ENCODE results near the gene NKTR. TPM values are rescaled to one million over a fixed set of nuclear protein-coding genes. Genes with fewer than 3 reads are reported as not detected.

NKTR gene
- total RNA-seq, 1 donor from 2014 or later: 92.1 TPM

GRCh38 chr3:42661593-42662022 is 61.1 kb downstream of the NKTR start:
- Histone ChIP-seq H3K36me3 (peaks cover 9% of the 10 kb centered on the region), H3K9me3 (no peaks in the 10 kb centered on the region), H3K4me3 (no peak overlapping the region), H3K4me1 (peaks cover 2% of the 10 kb centered on the region), H3K27me3 (no peaks in the 10 kb centered on the region), H3K27ac (no peak overlapping the region)
- no peak for TF ChIP-seq CTCF (IDR thresholded peaks at IDR 0.05)
- ATAC-seq: no peak
- intact Hi-C loops (cut with DNase I): no loop called here
- no peak for DNase-seq

GRCh38 chr3:42662037-42662812 is 61.7 kb downstream of the NKTR start:
- Histone ChIP-seq H3K27ac (no peak overlapping the region), H3K4me1 (peaks cover 5% of the 10 kb centered on the region), H3K4me3 (no peak overlapping the region), H3K27me3 (no peaks in the 10 kb centered on the region), H3K36me3 (peaks cover 9% of the 10 kb centered on the region), H3K9me3 (no peaks in the 10 kb centered on the region)
- intact Hi-C loops (cut with DNase I): no loop called here
- TF ChIP-seq CTCF (IDR thresholded peaks at IDR 0.05): no peak
- ATAC-seq: no peak
- DNase-seq: no peak

GRCh38 chr3:42662813-42663535 is 62.5 kb downstream of the NKTR start:
- no peak for ATAC-seq
- peaks cover 9% of the 10 kb centered on the region for H3K36me3 ChIP-seq
- H3K27ac ChIP-seq: no peak overlapping the region
- H3K9me3 ChIP-seq: no peaks in the 10 kb centered on the region
- no peak for DNase-seq
- H3K27me3 ChIP-seq: no peaks in the 10 kb centered on the region
- no peak overlapping the region for H3K4me3 ChIP-seq
- intact Hi-C loops (cut with DNase I): no loop called here
- no peak for TF ChIP-seq CTCF (IDR thresholded peaks at IDR 0.05)
- peaks cover 8% of the 10 kb centered on the region for H3K4me1 ChIP-seq

DNA sequence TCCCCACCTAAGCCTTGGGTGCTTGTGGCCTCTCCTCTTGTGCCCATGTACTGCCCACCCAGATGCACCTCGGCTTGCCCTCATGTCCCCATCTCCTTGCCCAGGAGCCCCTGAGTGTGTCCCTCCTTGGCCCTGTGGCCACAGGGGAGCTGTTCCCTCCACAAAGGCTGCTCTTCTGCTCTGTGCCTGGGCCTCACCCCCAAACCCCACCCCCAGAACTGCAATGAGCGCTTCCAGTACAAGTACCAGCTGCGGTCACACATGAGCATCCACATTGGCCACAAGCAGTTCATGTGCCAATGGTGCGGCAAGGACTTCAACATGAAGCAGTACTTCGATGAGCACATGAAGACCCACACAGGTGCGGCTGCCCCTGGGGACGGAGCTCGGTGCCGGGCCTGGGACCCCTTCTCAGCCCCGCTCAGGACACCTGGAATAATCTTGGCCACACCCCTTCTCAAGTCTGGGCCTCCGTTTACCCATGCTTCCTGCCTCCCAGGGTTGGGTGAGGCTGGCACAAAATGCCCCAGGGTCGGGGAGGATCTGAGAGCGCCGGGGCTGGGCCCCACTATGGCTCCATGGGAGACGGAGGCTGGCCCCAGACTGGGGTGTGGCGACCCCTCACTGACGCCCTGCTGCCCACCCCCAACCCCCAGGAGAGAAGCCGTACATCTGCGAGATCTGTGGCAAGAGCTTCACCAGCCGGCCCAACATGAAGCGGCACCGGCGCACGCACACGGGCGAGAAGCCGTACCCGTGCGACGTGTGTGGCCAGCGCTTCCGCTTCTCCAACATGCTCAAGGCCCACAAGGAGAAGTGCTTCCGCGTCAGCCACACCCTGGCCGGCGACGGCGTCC is 63.3 kb downstream of the NKTR start:
- Histone ChIP-seq H3K4me1 (peaks cover 8% of the 10 kb centered on the region), H3K27ac (no peak overlapping the region), H3K9me3 (no peaks in the 10 kb centered on the region), H3K4me3 (no peak overlapping the region), H3K36me3 (peaks cover 9% of the 10 kb centered on the region), H3K27me3 (no peaks in the 10 kb centered on the region)
- intact Hi-C loops (cut with DNase I): no loop called here
- TF ChIP-seq CTCF (IDR thresholded peaks at IDR 0.05): no peak
- peak; percentile 2 for ATAC-seq
- DNase-seq: no peak

DNA sequence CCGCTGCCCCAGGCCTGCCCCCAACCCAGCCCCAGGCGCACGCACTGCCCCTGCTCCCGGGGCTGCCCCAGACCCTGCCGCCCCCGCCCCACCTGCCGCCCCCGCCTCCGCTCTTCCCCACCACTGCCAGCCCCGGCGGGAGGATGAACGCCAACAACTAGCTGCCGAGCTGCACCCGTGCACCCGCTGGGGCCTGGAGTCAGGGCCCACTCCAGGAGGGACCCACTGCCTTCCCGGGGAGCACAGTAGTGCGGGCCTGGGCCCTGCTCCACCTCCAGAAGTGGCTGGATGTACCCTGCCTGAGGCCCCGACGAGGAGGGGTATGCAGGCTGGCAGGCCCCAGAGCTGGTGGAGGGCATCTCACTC is 63.9 kb downstream of the NKTR start:
- Histone ChIP-seq H3K36me3 (peaks cover 8% of the 10 kb centered on the region), H3K27me3 (no peaks in the 10 kb centered on the region), H3K9me3 (no peaks in the 10 kb centered on the region), H3K4me1 (peaks cover 8% of the 10 kb centered on the region), H3K27ac (no peak overlapping the region), H3K4me3 (no peak overlapping the region)
- no peak for DNase-seq
- no peak for ATAC-seq
- intact Hi-C loops (cut with DNase I): no loop called here
- TF ChIP-seq CTCF (IDR thresholded peaks at IDR 0.05): no peak
